TTC549 (cell line): ENCODE data around the gene IFT27.

ENCODE experiments used
- FAIRE-seq: peaks from 2 replicates; lab custom pipeline; 2012; peaks lifted over from hg19 to GRCh38; lab: Jason Lieb, UNC

Gene IFT27

DNA sequence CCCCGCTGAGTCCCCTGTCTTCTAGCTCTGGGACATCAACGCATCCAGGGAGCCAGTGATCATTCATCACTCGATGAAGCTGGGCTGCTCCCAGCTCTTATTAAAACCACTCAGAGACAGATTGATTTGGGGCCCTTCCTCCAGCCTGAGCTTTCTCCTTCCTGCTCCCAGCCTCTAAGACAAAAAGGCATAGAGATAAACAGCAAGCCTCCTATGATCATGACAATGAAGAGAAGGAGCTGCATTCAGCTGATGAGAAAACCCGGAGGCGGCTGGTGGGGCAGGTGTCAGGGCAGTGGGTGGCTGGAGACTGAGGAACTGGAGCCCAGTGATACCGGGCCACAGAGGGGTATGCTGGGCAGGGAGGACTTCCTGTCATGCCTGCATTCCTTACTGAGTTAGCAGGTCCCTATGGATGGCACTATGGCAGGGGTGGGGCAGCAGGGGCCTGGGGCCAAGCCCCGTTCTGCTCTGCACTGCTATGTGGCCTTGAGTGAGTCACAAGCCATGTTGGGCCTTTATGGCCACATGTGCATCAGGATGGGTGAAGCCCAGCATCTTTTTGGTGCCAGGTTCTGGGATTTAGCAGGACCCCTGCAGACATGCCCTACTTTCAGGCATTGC lies 20.7 kb upstream of the IFT27 start:
- FAIRE-seq, result no peak

DNA sequence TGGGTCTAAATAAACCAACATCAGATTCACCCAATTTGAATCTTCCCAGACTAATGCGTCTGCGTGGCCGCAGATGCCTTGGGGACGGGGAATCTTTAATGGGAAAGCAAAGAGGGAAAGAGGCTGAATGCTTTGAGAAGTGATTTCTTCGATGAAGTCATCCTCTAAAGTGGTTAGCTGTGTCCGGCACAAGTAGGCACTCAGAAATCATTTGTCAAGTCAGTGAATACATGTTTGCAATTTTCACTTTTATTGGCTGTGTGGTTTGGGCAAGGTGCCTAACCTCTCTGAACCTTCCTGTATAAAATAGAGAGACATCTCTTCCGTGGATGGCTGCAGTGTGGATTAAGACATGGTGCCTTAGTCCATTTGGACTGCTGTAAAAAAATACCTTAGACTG lies 19.7 kb upstream of the IFT27 start:
- FAIRE-seq, result no peak

DNA sequence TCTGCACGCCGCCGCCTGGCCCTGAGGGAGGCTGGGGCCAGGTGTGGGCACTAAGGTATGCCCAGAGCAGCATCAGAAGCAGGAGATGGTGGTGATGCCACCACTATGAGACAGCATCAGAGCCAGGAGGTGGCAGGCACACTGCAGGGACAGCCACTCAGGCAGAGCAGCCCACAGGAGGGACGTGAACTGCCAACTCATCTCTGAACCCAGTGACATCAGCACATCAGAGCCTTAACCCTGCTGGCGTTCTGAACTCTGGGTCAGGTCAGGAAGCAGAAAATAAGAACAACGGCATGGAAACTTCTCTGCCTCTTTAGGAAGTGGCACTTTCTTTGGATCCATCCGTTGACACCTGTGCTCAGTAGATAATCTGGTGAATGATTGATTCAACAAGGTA lies 14.7 kb upstream of the IFT27 start:
- no peak for FAIRE-seq

DNA sequence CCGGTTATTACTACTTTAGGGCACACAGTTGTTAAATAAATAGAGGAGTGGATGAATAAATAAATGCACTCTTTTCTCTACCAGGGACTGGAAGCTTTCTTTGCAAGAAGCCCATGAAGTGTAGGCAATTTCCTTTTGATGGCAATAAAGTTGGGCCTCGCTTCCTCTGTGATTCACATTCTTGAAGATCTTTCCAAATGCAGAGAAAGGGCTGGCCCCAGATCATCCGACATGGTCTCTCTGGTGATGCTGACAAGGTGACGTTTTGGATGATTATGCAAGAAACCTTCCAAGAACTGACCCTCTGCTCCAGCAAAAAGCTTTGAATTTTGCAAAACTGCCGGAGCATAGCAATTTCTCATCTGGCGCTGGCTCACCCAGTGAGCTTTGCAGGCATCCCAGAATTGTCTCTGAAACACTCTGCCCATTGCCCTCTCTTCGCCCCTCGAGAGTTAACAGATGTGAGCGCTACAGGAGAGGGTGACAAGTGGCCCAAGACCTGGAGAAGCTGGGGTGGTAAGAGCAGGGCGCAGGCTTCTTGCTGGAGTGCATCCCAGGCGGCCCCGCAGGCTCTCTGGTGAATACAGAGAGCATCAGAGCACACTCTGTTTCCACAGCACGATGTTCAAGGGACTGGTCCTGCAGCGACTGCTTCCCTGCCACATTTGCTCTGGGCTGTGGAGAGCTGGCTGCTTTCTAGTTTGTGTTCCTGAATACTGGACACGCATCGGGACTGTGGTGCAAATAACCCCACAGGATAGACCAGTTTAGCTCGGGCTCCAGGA lies 11.5 kb upstream of the IFT27 start:
- no peak for FAIRE-seq

DNA sequence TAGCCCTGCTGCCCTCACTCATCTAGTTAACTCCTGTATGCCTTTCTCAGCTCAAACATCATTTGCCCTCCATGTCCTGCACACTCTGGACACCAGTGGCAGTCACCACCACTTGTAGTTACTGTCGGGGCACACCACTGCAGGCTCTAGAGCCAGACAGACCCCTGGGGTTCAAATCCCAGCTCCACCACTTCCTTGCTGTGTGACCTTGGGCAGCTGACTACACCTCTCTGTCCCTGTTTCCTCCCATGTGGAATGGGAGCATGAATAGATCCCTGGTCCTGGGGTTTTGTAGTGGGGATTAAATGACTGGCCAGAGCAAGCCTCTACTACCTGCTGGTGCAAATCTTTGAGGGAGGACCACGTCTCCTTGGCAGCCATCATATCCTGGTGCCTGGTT lies 7.8 kb upstream of the IFT27 start:
- no peak for FAIRE-seq

DNA sequence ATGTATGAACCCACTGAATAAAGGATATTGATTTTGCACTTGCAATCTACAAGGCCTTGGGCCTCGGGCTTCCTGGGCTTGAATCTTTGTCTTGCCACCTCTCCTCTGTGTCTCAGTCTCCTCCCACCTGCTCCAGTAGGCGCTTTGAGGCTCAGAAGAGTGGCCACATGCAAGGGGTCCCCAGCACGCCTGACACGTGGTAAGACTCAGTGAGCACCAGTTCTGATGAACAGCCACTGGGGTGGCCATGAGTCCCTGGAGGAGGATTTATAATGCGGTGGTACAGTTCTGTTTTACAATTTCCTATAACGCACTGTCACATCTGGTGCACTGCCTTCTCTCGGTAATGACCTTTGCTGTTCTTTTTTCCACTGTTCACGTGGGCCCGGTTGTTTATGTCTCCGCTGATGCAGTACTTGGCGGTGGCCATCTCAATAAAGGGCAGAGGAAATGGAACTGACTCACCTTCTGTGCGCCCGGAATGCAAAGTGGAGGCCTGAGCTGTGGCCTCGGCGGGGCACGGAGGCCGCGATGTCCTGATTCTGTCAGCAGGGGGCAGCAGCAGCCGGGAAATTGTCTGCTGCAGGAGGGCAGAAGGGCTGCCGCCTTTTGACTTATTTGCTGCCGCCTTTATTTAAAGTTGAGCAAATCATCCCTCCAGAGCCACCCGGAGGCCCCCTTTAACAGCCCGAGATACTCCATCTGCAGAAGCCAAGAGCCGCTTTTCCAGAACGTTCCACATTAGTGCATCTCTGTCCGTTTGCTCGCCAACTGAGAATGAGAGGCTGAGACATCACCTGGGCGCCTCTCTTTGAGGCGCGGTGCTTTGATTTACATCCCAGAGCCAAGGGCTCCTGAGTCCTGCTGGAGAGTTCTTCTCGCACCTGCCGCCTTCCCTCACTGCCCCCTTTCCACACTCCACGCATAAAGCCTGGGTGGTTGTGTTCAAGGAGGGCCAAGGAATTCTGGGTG lies 6.0 kb upstream of the IFT27 start:
- no peak for FAIRE-seq

DNA sequence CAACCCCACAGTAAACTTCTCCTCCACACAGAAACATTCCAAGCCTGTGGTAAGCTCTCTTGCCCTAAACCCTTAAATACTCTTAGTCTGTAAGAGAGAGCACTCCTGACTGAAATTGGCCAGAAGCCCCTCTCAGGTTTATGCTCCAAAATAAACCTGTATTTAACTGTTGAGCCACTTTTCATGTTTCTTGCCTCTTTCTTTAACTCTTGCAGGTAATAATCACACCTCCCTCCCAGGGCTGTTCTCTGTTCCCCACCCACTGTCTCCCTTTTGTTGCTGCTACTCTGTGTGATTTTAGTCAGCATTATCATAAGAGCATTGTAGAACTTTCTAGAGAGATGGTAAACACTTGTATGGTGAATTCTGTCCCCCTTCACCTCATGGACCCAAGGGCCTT lies 2.1 kb upstream of the IFT27 start:
- no peak for FAIRE-seq

DNA sequence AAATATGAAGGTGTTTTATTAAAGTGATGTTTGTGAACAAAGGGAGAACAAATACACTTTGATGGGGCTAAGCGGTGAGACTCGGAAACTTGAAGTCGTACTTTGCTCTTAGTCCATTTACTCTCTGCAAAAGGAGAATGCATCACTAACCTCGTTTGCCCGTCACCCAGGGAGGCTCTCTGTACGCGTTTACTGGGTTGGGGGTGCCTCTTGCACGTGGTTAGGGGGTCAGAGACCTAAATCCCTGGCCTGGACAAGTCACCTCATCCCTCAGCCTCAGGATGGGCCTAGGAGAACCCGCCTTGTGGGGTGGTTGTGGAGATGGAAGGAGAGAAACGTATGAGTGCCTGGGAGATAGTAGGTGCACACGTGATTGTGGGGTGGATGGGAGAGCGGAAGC lies 803 bp upstream of the IFT27 start:
- FAIRE-seq, result no peak

DNA sequence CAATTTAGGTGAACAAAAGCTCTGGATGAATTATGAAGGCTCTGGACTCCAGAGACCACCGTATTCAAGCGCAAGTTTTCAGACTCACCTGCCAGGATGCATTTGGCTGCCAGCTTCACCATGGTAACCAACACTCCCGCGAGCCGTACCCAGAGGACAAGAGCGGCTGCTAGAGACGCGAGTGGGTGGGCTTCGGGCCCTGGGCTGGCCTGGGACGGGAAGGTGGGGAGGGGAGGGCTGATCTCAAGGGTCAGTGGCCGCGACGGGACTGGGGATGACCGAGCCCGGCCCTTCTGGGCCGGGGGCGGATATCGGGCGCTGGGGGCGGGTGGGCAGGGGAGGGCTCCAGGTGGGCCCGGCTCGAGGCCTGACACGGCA lies 344 bp downstream of the IFT27 start:
- no peak for FAIRE-seq

DNA sequence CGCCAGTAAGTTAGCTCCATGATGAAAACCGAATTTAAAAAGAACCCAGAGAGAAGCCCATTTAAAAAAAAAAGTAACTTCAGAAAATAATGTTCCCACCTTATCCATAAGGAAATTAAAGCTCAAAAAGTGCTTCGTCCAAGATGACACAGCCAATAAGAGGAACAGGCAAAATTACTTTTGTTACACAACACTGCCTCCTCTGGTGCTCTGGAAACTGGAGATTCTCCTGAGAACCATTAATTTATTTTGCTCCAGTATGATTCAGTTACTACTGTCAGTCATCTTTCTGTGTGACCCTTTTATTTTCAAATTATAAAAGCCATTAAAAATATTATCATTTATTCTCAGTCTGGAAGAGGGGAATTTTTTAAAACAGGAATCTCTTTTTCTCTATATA lies 2.0 kb downstream of the IFT27 start:
- FAIRE-seq, result peak; percentile 82

DNA sequence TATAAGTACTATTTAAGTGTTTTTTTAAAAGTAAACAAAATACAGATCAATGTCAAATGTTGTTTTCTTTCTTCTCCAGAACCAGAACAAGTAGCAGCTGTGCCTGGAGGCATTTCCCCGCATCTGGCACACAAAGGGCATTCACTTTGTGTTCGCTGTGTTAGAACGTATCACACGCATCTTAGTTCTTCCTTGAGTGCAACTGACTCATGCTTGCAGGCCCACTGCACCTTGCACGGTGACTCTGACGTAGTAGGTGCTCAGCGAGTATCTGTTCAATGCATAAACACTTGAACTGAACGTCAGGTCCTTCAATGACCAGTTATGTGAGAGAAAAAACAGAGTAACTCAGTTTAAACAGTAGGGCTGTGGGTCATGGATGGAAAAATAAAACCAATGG lies 3.5 kb downstream of the IFT27 start:
- FAIRE-seq, result no peak

DNA sequence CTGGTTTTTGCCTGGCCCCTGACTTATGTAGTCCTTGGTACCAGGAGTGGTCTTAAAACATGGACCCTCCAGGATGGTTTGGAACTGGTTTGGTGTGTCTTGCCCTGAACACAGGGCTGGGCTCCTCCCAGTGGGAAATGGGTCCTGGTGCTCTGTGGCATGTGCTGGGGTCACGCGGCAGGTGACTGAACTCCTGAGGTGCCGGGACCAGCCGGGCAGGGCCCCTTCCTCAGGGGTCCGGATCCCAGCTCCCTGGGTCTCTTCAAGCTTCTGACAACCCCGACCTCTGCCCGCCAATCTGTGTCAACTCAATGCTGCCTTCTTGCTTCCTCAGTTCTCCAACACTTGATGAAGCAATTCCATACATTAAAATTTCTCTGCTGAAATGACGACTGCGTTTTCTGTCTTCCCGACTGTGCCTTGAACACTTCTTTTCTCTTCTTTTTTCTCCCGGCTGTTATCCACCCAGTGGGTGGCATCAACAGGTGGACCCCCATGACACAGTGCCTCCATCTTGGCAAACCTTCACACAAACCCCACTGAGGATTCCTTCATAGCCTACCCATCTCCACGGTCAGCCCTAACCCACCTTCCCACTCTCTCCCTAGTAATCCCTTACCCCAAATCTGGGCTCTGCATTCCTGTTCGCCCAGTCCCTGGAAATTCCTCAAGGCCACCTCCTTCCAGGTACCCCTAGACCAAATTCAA lies 4.4 kb downstream of the IFT27 start:
- no peak for FAIRE-seq

DNA sequence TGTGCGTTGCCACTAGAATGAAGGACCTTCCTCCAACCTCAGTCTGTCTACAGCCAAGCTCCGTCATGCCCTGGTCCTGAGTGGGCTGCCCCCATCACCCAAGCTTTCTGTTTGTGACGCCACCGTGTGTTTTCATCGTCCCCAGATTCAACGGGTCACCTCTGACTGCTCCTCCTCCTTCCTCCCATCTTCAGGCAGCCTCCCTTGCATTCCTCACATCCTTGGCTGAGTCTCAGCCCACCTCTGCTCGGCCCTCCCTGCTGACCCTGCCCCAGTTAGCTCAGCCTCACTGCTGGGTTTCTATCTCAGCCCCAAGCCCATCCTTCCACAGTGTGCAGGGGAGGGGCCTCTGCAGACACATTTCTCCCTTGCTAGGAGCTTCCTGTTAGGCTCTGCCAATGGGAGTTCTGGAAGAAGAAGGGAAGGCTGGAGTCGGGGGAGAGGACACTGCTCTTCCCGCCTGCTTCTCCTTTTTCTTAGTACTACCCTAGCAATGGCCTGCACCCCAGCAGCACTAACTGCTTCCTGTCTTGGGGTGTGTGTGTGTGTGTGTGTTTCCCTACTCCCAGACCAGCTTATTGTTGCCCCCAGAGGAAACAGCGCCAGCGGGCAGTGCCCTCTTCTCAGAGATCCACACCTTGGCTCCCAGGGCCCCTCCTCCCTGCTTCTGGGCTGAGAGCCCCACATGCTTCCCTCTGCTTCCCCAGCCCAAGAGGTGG lies 5.2 kb downstream of the IFT27 start:
- FAIRE-seq, result no peak

DNA sequence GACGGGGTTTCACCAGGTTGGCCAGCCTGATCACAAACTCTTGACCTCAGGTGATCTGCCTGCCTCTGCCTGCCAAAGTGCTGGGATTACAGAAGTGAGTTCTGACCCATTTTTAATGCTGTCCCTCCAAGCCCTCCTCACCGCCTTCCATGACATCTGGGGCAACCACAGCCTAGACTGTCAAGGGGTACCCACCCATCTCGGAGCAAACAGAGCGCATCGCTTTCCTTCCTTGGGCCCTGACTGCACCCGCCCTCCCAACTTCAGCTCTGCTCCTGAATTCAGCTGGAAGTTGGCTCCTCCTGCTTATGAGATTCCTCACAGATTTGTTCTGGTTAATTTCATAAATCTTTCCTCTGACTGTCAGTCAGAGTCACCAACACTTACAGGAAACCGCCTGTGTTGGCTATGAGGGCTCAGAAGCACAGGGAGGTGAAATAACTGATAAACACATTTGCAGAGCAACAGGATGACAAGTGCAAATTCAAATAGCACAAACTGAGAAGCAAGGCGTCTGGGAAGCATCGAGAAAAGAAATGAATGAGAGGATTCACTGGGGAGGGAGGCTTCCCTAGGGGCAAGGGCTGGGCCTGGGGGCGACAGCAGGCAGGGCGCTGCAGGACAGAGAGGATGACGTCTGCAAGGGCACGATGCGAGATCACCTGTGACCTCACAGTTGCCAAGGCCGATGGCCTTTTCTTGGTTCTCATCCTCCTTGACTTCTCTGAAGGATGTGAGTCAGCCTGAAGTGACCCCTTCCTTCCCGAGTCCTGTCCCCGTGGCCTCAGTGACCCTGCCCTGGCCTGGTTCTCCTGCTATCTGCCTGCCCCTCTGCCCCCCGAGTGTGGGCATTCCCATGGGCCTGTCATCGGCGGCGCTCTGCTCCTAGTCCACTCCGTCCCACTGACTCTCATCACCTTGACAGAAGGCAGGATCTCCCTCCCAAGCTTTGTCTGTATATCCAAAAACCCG lies 6.1 kb downstream of the IFT27 start:
- no peak for FAIRE-seq

DNA sequence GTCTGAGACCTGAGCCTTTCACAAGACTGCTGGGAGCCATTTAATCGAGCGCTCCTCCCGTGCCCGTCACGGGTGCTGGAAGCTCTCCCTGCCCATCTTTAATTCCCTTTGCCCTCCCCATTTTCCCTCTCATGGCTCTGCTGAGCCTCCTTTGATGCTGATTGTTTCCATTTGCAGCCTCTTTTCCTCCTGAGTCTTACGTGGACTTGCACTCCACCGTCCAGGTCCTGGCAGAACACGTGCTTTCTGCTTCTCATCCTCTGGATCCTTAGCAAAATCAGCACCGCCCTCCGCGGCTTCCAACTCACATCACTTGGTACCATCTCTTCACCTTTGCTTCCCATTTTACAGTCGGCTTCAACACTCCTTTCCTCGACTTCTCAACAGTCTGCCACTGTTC lies 7.3 kb downstream of the IFT27 start:
- no peak for FAIRE-seq

DNA sequence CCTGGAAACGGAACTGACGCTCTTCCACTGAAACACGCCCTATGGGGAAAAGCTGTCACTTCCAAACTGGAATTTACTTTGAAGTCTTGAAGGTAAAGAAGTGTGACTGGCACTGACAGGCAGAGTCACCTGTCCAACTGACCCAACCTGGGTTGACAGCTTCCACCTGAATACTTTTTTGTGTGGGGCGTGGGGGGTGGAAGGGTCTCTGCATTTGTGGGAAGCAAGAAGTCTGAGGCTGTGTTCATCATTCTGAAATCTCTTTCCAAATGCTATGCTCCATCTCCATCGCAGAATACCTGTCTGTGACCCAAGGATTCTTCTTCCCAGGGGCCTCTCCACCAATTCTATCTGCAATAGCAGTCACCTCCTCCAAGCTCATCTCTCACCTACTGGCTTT lies 7.8 kb downstream of the IFT27 start:
- FAIRE-seq, result no peak

DNA sequence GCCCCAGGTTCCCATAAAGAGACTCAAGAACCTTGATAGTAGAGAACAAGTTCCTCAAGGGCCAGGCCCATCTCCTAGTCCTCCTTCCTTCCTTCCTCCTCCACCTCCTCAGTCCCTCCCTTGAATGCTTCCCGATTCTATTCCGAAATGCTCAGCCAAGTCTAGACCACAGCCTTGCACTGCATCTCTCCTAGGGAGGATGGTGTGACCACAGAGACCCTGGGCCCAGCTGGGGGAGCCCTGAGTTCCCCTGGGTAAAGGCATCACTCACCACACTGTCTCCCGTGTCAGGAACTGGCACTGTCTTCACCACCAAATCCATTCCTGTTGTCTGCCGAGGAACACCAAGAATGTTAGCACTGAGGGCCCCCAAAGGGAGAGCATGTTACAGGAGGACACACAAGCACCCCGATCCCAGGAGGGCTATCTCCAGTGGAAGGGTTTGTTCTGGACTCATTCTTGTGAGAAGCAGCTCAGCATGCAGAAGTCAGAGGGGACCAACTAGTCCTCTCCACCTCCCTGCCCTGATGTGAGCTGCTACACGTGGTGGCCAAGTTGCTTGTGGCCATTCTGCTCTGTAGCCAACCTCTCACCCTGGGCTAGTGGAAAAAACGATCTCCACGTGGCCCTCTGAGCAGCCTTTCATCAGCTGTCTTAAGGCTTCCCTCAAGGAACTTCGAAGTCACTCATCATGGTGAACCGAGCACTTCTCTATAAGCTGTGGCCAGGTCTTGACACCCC lies 8.7 kb downstream of the IFT27 start:
- no peak for FAIRE-seq

DNA sequence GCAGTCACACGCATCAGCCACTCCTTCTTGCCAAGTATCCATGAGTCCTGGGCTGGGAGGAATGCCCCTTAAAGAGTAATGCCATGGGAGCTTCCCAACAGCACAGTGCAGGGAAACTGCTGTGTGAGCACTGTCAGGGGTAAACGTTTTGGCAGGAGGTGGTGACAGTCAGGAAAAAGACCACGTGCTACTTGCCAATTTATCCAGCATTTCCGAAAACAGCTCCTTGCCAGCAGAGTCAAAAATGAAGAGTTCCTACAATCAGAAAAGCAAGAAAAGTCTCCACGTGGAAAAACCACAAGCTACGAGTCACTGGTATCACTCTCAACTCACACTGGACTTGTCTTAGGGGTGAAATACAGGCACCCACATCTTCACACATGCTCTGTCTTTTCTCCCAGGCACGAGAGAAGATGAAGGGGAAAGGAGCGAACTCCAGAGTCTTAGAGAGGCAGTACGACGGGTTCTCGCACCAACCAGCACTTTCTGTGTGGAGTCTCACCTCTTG lies 9.9 kb downstream of the IFT27 start:
- FAIRE-seq, result no peak

DNA sequence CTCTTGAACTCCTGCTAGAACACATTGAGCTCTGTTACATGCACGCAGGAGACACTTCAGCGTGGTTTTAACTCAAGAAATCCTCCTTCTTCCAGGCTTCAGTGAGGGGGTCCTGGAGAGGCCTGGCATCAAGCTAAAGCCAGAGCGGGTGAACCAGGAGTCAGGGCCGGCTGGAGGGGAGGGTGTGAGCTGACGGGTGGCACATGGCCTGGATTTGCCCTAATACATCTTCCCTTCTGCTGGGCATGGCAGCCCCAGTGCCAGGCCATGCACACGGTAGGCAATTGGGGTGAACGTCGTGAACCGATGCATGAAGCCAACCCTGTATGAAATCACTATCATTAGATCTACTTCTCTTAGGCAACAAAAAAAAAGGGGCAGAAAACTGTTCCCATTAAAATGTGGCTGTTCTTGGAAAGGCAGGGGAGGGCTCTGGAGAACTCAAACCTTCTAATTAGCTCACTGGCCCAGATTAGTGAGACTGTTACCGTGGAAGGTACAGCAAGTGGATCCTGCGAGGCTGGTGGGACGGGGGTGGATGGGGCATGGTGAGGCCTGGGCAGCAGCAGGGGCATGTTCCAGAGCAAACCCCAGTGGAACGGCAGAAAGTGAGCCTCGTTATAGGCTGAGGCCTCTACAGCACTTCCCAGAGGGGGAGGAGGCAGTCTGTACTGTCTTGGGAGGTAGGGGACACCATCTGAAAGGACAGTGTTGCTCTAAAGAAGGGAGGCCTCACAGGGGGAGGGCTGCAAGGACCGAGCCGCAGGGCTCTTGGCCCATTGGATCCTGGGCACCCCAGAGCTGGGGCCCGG lies 10.6 kb downstream of the IFT27 start:
- no peak for FAIRE-seq
